Peyer's patch (tissue), 4 donors: ENCODE data around the gene TBC1D7. TPM values are rescaled to one million over a fixed set of nuclear protein-coding genes. Genes with fewer than 3 reads are reported as not detected.

Experiments
- DNase-seq, 3 donors: peaks; one replicate each; pipeline ENCODE4 v3.0.0-alpha.2; 2017 to 2019
- H3K27ac ChIP-seq, 4 donors: fragments of 200-600 bp; sonication (generic); one replicate each; pipeline ENCODE4 v1.5.1; 2016 to 2019
- H3K27me3 ChIP-seq, 2 donors: fragments of 200-600 bp; sonication (generic); one replicate each; pipeline ENCODE4 v1.5.1; 2019
- H3K36me3 ChIP-seq, 3 donors: fragments of 200-600 bp; sonication (generic); one replicate each; pipeline ENCODE4 v1.5.1; 2016 to 2019
- H3K4me1 ChIP-seq, 4 donors: fragments of 200-600 bp; sonication (generic); one replicate each; pipeline ENCODE4 v1.5.1; 2016 to 2019
- H3K4me3 ChIP-seq, 4 donors: fragments of 200-600 bp; sonication (generic); 1 replicate in 3 of 4; 2 replicates in 1 of 4; pipeline ENCODE4 v1.5.1; 2016 to 2019; ENCODE audit warnings: mild to moderate bottlenecking in 1 of 4
- H3K9me3 ChIP-seq, 4 donors: fragments of 200-600 bp; sonication (generic); one replicate each; pipeline ENCODE4 v1.5.1; 2016 to 2019; ENCODE audit warnings: mild to moderate bottlenecking in 1 of 4
- CTCF ChIP-seq, 6 experiments: fragments of 450-650 bp in 4 of 6; fragments of 200-600 bp in 2 of 6; sonication (generic) in 1 of 6; IDR thresholded peaks; one replicate each; pipeline ENCODE4 v1.5.1; 2017 to 2019; ENCODE audit warnings: antibody characterized with exemption in 6 of 6, mild to moderate bottlenecking in 3 of 6, moderate library complexity in 1 of 6
- POLR2A ChIP-seq, 2 donors: fragments of 450-650 bp; IDR thresholded peaks; one replicate each; pipeline ENCODE4 v1.5.1; 2017; ENCODE audit warnings: antibody characterized with exemption in 2 of 2, mild to moderate bottlenecking in 2 of 2, moderate library complexity in 2 of 2
- total RNA-seq, 4 donors: library from RNA; depleted of rRNA; stranded (reverse); fragments of >200 nt; gene quantifications; one replicate each; pipeline ENCODE4 v1.1.0, GENCODE V29; 2016

Gene TBC1D7
- total RNA-seq, 4 donors from 2014 or later: 13.3 to 18.6 (median 16.9) TPM

- TF ChIP-seq CTCF (IDR thresholded peaks at IDR 0.05) (no peak), POLR2A (IDR thresholded peaks at IDR 0.05) (no peak)
- H3K27me3 ChIP-seq: no peaks in the 10 kb centered on the region
- H3K4me3 ChIP-seq: no peak overlapping the region
- DNase-seq: no peak
- peaks cover 0 to 24% (median 6%) of the 10 kb centered on the region in 4 donors for H3K4me1 ChIP-seq
- peaks cover 0 to 19% (median 0%) of the 10 kb centered on the region in 3 donors for H3K36me3 ChIP-seq
- peak overlapping the region in 1 of 4 donors; percentile 49 for H3K27ac ChIP-seq
- H3K9me3 ChIP-seq: no peaks in the 10 kb centered on the region
Observed at GRCh38 chr6:13305288-13305687, 23.0 kb downstream of the TBC1D7 start.

GRCh38 chr6:13304580-13305260 is 23.6 kb downstream of the TBC1D7 start:
- H3K9me3 ChIP-seq: no peaks in the 10 kb centered on the region
- H3K4me1 ChIP-seq: peaks cover 0 to 24% (median 6%) of the 10 kb centered on the region in 4 donors
- no peak overlapping the region for H3K4me3 ChIP-seq
- peak overlapping the region in 2 of 4 donors; percentile 14 to 49 for H3K27ac ChIP-seq
- peaks cover 0 to 24% (median 0%) of the 10 kb centered on the region in 3 donors for H3K36me3 ChIP-seq
- DNase-seq: no peak
- no peak for TF ChIP-seq CTCF (IDR thresholded peaks at IDR 0.05)
- no peak for TF ChIP-seq POLR2A (IDR thresholded peaks at IDR 0.05)
- no peaks in the 10 kb centered on the region for H3K27me3 ChIP-seq

- H3K4me3 ChIP-seq: no peak overlapping the region
- no peaks in the 10 kb centered on the region for H3K9me3 ChIP-seq
- peak overlapping the region in 3 of 4 donors; percentile 14 to 73 (median 49) for H3K27ac ChIP-seq
- no peaks in the 10 kb centered on the region for H3K27me3 ChIP-seq
- TF ChIP-seq CTCF (IDR thresholded peaks at IDR 0.05) (no peak), POLR2A (IDR thresholded peaks at IDR 0.05) (no peak)
- no peak for DNase-seq
- peaks cover 0 to 30% (median 0%) of the 10 kb centered on the region in 3 donors for H3K36me3 ChIP-seq
- peaks cover 0 to 24% (median 6%) of the 10 kb centered on the region in 4 donors for H3K4me1 ChIP-seq
Observed at GRCh38 chr6:13304101-13304500, 24.2 kb downstream of the TBC1D7 start.

- Histone ChIP-seq H3K4me1 (peaks cover 0 to 24% (median 6%) of the 10 kb centered on the region in 4 donors), H3K36me3 (peaks cover 0 to 31% (median 0%) of the 10 kb centered on the region in 3 donors), H3K4me3 (peak overlapping the region in 1 of 4 donors; percentile 10), H3K27ac (peak overlapping the region in 3 of 4 donors; percentile 49 to 73 (median 70)), H3K9me3 (no peaks in the 10 kb centered on the region), H3K27me3 (no peaks in the 10 kb centered on the region)
- DNase-seq: peak; percentile 73 to 89 (median 74)
- TF ChIP-seq POLR2A (IDR thresholded peaks at IDR 0.05) (no peak), CTCF (IDR thresholded peaks at IDR 0.05) (no peak)
Observed at GRCh38 chr6:13303668-13304017, 24.7 kb downstream of the TBC1D7 start.

GRCh38 chr6:13302751-13303667 is 25.3 kb downstream of the TBC1D7 start:
- H3K4me3 ChIP-seq: peak overlapping the region in 1 of 4 donors; percentile 10
- peak in 2 of 3 donors; percentile 66 to 70 for DNase-seq
- no peaks in the 10 kb centered on the region for H3K9me3 ChIP-seq
- peaks cover 0 to 31% (median 0%) of the 10 kb centered on the region in 3 donors for H3K36me3 ChIP-seq
- H3K27me3 ChIP-seq: no peaks in the 10 kb centered on the region
- peaks cover 0 to 24% (median 6%) of the 10 kb centered on the region in 4 donors for H3K4me1 ChIP-seq
- peak overlapping the region in 3 of 4 donors; percentile 27 to 73 (median 70) for H3K27ac ChIP-seq
- TF ChIP-seq POLR2A (IDR thresholded peaks at IDR 0.05) (no peak), CTCF (IDR thresholded peaks at IDR 0.05) (no peak)
